Astrocyte (in vitro differentiated cells and primary cell): Measurements from ENCODE around the gene PDLIM5. TPM values are rescaled to one million over a fixed set of nuclear protein-coding genes. Genes with fewer than 3 reads are reported as not detected.

ENCODE experiments used
- DNase-seq: peaks from one replicate; pipeline ENCODE4 v3.0.0-alpha.2; 2010; ENCODE audit warnings: low read depth
- FAIRE-seq: peaks from 2 replicates; lab custom pipeline; 2011; peaks lifted over from hg19 to GRCh38; lab: Jason Lieb, UNC
- H2AFZ ChIP-seq: 2 replicates; pipeline ENCODE4 v1.6.0; 2012; ENCODE audit warnings: low read depth, low read length, inconsistent platforms
- H3K27ac ChIP-seq: 2 replicates; pipeline ENCODE4 v1.5.1; 2011; ENCODE audit warnings: low read depth, low read length, inconsistent platforms
- H3K27me3 ChIP-seq: 2 replicates; pipeline ENCODE4 v1.6.0; 2011; ENCODE audit warnings: low read length, inconsistent platforms; ENCODE audit not compliant: insufficient read depth
- H3K36me3 ChIP-seq: 2 replicates; pipeline ENCODE4 v1.5.1; 2011; ENCODE audit warnings: low read length, inconsistent platforms; ENCODE audit not compliant: insufficient read depth
- H3K4me1 ChIP-seq: 2 replicates; pipeline ENCODE4 v1.5.1; 2011; ENCODE audit warnings: low read length, inconsistent platforms; ENCODE audit not compliant: insufficient read depth
- H3K4me2 ChIP-seq: 2 replicates; pipeline ENCODE4 v1.6.0; 2012; ENCODE audit warnings: low read length, inconsistent platforms
- H3K4me3 ChIP-seq: 2 replicates; pipeline ENCODE4 v1.5.1; 2011; ENCODE audit warnings: low read depth, mild to moderate bottlenecking, low read length, inconsistent platforms; ENCODE audit not compliant: insufficient read depth
- H3K79me2 ChIP-seq: 2 replicates; pipeline ENCODE4 v1.6.0; 2012; ENCODE audit warnings: mild to moderate bottlenecking, low read length, inconsistent platforms; ENCODE audit not compliant: insufficient read depth
- H3K9ac ChIP-seq: 2 replicates; pipeline ENCODE4 v1.6.0; 2012; ENCODE audit warnings: mild to moderate bottlenecking, low read length, inconsistent platforms
- H3K9me3 ChIP-seq: 2 replicates; pipeline ENCODE4 v1.5.1; 2012; ENCODE audit warnings: low read depth, mild to moderate bottlenecking, low read length, inconsistent platforms; ENCODE audit not compliant: insufficient read depth
- H4K20me1 ChIP-seq: 2 replicates; pipeline ENCODE4 v1.6.0; 2012; ENCODE audit warnings: low read length, inconsistent platforms; ENCODE audit not compliant: insufficient read depth
- H3K27ac Mint-ChIP-seq: one replicate; pipeline ENCODE4 v1.8.0; 2021; ENCODE audit warnings: mild to moderate bottlenecking, mixed read lengths; ENCODE audit not compliant: unreplicated experiment
- H3K27me3 Mint-ChIP-seq: one replicate; pipeline ENCODE4 v1.8.0; 2021; ENCODE audit warnings: low read depth, mixed read lengths; ENCODE audit not compliant: unreplicated experiment
- H3K36me3 Mint-ChIP-seq: one replicate; pipeline ENCODE4 v1.8.0; 2021; ENCODE audit warnings: low read depth, mixed read lengths; ENCODE audit not compliant: unreplicated experiment
- H3K4me1 Mint-ChIP-seq: one replicate; pipeline ENCODE4 v1.8.0; 2021; ENCODE audit warnings: low read depth, mixed read lengths; ENCODE audit not compliant: unreplicated experiment
- H3K4me3 Mint-ChIP-seq: one replicate; pipeline ENCODE4 v1.8.0; 2021; ENCODE audit warnings: mild to moderate bottlenecking, moderate library complexity, mixed read lengths; ENCODE audit not compliant: unreplicated experiment
- H3K9me3 Mint-ChIP-seq: one replicate; pipeline ENCODE4 v1.8.0; 2021; ENCODE audit warnings: mild to moderate bottlenecking, mixed read lengths; ENCODE audit not compliant: unreplicated experiment
- EZH2 ChIP-seq: IDR thresholded peaks from 2 replicates; pipeline ENCODE4 v1.6.1; 2012; ENCODE audit warnings: mild to moderate bottlenecking, low read length, inconsistent platforms; ENCODE audit not compliant: insufficient read depth
- total RNA-seq: library from RNA; stranded (reverse); gene quantifications from 2 replicates; pipeline ENCODE4 v1.2.1, GENCODE V29; 2021
- TF ChIP-seq, protein P1 (sequence below): IDR thresholded peaks from 2 replicates; pipeline ENCODE4 v1.5.1; 2011; ENCODE audit warnings: low read depth, mild to moderate bottlenecking, inconsistent platforms, low read length, moderate library complexity; ENCODE audit not compliant: insufficient read depth

Gene PDLIM5
- total RNA-seq, 1 donor from 2014 or later: 181 TPM

DNA sequence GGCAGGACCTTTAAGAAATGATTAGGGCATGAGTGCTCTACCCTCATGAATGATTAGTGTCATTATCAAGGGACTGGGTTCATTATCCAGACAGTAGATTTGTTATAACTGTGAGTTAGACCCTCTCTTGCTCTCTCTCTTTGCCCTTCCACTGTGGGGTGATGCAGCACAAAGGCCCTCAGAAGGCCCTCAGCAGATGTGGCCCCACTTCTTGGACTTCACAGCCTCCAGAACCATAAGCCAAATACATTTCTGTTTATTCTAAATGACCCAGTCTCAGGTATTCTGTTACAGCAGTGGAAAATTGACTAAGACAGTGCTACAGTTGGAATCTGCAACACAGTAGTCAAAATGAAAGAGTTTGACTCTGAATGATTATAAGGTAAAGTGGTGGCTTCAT is 17.2 kb upstream of the PDLIM5 start:
- Mint-ChIP-seq H3K4me3 (no peak overlapping the region), H3K27ac (no peak overlapping the region)
- no peak overlapping the region for H3K9ac ChIP-seq

DNA sequence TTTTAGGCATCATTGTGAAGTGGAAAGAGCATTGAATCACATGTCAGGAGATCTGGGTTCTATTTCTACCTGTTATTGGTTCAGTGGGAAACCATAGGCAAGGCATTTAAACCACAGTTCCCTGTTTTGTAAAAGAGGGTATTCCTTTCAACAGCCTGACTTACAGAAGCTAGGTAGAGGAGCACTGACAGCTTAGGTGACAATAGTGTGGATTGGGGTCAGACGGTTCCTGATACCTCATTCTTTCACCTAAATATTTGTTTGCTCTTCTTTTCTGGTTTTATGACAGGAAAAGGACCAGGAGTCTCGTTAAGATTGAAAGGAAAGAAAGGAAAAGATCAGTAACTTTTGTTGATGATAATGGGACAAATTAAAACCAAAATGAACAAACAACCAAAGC is 15.9 kb upstream of the PDLIM5 start:
- H3K4me2 ChIP-seq: no peak overlapping the region
- H3K27ac ChIP-seq: no peak overlapping the region
- no peak overlapping the region for H3K27ac Mint-ChIP-seq
- H3K4me1 ChIP-seq: no peaks in the 10 kb centered on the region
- FAIRE-seq (no peak), DNase-seq (no peak)
- H3K36me3 ChIP-seq: no peaks in the 10 kb centered on the region
- H3K27me3 Mint-ChIP-seq: peaks cover 2% of the 10 kb centered on the region
- H3K4me3 Mint-ChIP-seq: no peak overlapping the region
- no peak overlapping the region for H3K9ac ChIP-seq
- no peaks in the 10 kb centered on the region for H3K36me3 Mint-ChIP-seq
- H3K9me3 Mint-ChIP-seq: no peaks in the 10 kb centered on the region
- H3K4me3 ChIP-seq: no peak overlapping the region
- no peaks in the 10 kb centered on the region for H3K79me2 ChIP-seq
- no peak overlapping the region for H2AFZ ChIP-seq
- no peaks in the 10 kb centered on the region for H4K20me1 ChIP-seq
- TF ChIP-seq EZH2: no peak
- TF ChIP-seq, protein P1, sequence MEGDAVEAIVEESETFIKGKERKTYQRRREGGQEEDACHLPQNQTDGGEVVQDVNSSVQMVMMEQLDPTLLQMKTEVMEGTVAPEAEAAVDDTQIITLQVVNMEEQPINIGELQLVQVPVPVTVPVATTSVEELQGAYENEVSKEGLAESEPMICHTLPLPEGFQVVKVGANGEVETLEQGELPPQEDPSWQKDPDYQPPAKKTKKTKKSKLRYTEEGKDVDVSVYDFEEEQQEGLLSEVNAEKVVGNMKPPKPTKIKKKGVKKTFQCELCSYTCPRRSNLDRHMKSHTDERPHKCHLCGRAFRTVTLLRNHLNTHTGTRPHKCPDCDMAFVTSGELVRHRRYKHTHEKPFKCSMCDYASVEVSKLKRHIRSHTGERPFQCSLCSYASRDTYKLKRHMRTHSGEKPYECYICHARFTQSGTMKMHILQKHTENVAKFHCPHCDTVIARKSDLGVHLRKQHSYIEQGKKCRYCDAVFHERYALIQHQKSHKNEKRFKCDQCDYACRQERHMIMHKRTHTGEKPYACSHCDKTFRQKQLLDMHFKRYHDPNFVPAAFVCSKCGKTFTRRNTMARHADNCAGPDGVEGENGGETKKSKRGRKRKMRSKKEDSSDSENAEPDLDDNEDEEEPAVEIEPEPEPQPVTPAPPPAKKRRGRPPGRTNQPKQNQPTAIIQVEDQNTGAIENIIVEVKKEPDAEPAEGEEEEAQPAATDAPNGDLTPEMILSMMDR: no peak
- no peaks in the 10 kb centered on the region for H3K9me3 ChIP-seq
- H3K27me3 ChIP-seq: no peaks in the 10 kb centered on the region
- H3K4me1 Mint-ChIP-seq: no peaks in the 10 kb centered on the region

More for the DNA sequence above, 17.2 kb upstream of the PDLIM5 start:
- H3K9me3 ChIP-seq: no peaks in the 10 kb centered on the region
- TF ChIP-seq, protein P1: no peak
- no peak for TF ChIP-seq EZH2
- no peak overlapping the region for H3K27ac ChIP-seq
- no peaks in the 10 kb centered on the region for H3K36me3 Mint-ChIP-seq
- H3K79me2 ChIP-seq: no peaks in the 10 kb centered on the region
- DNase-seq: no peak
- FAIRE-seq: no peak
- H3K4me1 Mint-ChIP-seq: no peaks in the 10 kb centered on the region
- no peaks in the 10 kb centered on the region for H3K4me1 ChIP-seq
- H3K36me3 ChIP-seq: no peaks in the 10 kb centered on the region
- no peak overlapping the region for H2AFZ ChIP-seq
- H4K20me1 ChIP-seq: no peaks in the 10 kb centered on the region
- H3K27me3 Mint-ChIP-seq: no peaks in the 10 kb centered on the region
- H3K4me2 ChIP-seq: no peak overlapping the region
- H3K4me3 ChIP-seq: no peak overlapping the region
- no peaks in the 10 kb centered on the region for H3K9me3 Mint-ChIP-seq
- no peaks in the 10 kb centered on the region for H3K27me3 ChIP-seq

DNA sequence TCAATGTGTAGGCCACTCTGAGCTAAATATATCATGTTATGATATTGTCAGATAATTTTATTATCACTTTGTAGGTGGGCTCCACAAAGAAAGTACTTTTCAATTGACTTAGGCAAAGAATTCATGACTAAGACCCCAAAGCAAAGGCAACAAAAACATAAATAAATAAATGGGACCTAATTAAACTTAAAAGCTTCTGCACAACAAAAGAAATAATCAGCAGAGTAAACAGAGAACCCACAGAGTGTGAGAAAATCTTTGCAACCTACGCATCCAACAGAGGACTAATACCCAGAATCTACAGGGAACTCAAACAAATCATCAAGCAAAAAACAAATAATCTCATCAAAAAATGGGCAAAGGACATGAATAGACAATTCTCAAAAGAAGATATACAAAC is 15.2 kb upstream of the PDLIM5 start:
- Histone ChIP-seq H3K27me3 (no peaks in the 10 kb centered on the region), H3K36me3 (no peaks in the 10 kb centered on the region), H3K4me1 (no peaks in the 10 kb centered on the region), H3K9me3 (no peaks in the 10 kb centered on the region), H3K9ac (no peak overlapping the region), H3K79me2 (no peaks in the 10 kb centered on the region), H3K4me3 (no peak overlapping the region), H3K4me2 (no peak overlapping the region), H2AFZ (no peak overlapping the region), H4K20me1 (no peaks in the 10 kb centered on the region), H3K27ac (no peak overlapping the region)
- H3K36me3 Mint-ChIP-seq: no peaks in the 10 kb centered on the region
- TF ChIP-seq EZH2: no peak
- TF ChIP-seq, protein P1: no peak
- DNase-seq: no peak
- no peak overlapping the region for H3K4me3 Mint-ChIP-seq
- H3K27me3 Mint-ChIP-seq: peaks cover 2% of the 10 kb centered on the region
- no peaks in the 10 kb centered on the region for H3K9me3 Mint-ChIP-seq
- no peak for FAIRE-seq
- H3K27ac Mint-ChIP-seq: no peak overlapping the region
- H3K4me1 Mint-ChIP-seq: no peaks in the 10 kb centered on the region
